K562 (cell line): Measurements from ENCODE around the gene HLA-DRB1. TPM values are rescaled to one million over a fixed set of nuclear protein-coding genes. Genes with fewer than 3 reads are reported as not detected.

Experiments
- EP400 ChIP-seq: fragments of 450-650 bp; IDR thresholded peaks from 2 replicates; pipeline ENCODE4 v1.6.1; 2017; ENCODE audit warnings: antibody characterized with exemption, mild to moderate bottlenecking, moderate library complexity
- FOXM1 ChIP-seq, 2 experiments: fragments of 450-650 bp in 1 of 2; sonication (generic) in 1 of 2; formaldehyde crosslinking in 1 of 2; IDR thresholded peaks; 2 replicates each; pipeline versions ENCODE4 v1.6.1 to v1.9.0; 2017 to 2022; ENCODE audit warnings: low read depth in 2 of 2, mild to moderate bottlenecking in 2 of 2, missing genetic modification reagents in 1 of 2, moderate library complexity in 1 of 2
- GATAD2A ChIP-seq: fragments of 450-650 bp; IDR thresholded peaks from 2 replicates; pipeline ENCODE4 v1.6.1; 2017
- KDM1A ChIP-seq, 2 experiments: fragments of 450-650 bp; IDR thresholded peaks; 2 replicates each; pipeline ENCODE4 v1.6.1; 2016; ENCODE audit warnings: mild to moderate bottlenecking in 2 of 2
- MGA ChIP-seq: fragments of 450-650 bp; IDR thresholded peaks from 2 replicates; pipeline ENCODE4 v1.6.1; 2016; ENCODE audit warnings: mild to moderate bottlenecking, moderate library complexity
- MIER1 ChIP-seq: fragments of 450-650 bp; IDR thresholded peaks from 2 replicates; pipeline ENCODE4 v1.6.1; 2016; ENCODE audit warnings: antibody characterized with exemption, mild to moderate bottlenecking, low read depth
- MYNN ChIP-seq, 2 experiments: sonication (generic); formaldehyde crosslinking in 1 of 2; IDR thresholded peaks; 2 replicates each; pipeline versions ENCODE4 v1.5.0 to v1.6.1; 2016 to 2020; ENCODE audit warnings: antibody characterized with exemption in 1 of 2, missing genetic modification reagents in 1 of 2
- PTRF ChIP-seq: fragments of 450-650 bp; IDR thresholded peaks from 2 replicates; pipeline ENCODE4 v1.6.1; 2016; ENCODE audit warnings: mild to moderate bottlenecking, missing genetic modification characterization, missing compliant biosample characterization
- SMARCE1 ChIP-seq: fragments of 450-650 bp; IDR thresholded peaks from 2 replicates; pipeline ENCODE4 v1.7.1; 2016; ENCODE audit warnings: mild to moderate bottlenecking
- TCF7 ChIP-seq: sonication (generic); IDR thresholded peaks from 2 replicates; pipeline ENCODE4 v1.6.1; 2016; ENCODE audit warnings: antibody characterized with exemption, borderline replicate concordance
- polyA plus RNA-seq, 8 experiments: library from polyadenylated mRNA; depleted of rRNA in 4 of 8; stranded (reverse) in 5 of 8; unstranded in 3 of 8; fragments of >200 nt; fragmentation: Nextera tagmentation in 2 of 8; fragmentation: Illumina TruSeq in 1 of 8; extraction: Ambion mirVana in 2 of 8; extraction: Trizol in 1 of 8; gene quantifications; 2 replicates each; pipeline versions ENCODE4 v1.2.1 to v1.2.3, GENCODE V29; 2011 to 2014; ENCODE audit warnings: inconsistent platforms in 1 of 8, missing spikeins in 1 of 8
- total RNA-seq, 7 experiments: library from RNA; depleted of rRNA in 6 of 7; stranded (reverse); fragments of >200 nt in 6 of 7; fragmentation: Illumina TruSeq in 2 of 7; extraction: Trizol in 2 of 7; gene quantifications; 2 replicates each; pipeline versions ENCODE4 v1.2.1 to v1.2.3, GENCODE V29; 2011 to 2021; ENCODE audit warnings: low replicate concordance in 1 of 7

HLA-DRB1 gene
- total and polyA plus RNA-seq, 9 of the 15 experiments (the other 6 are each of a cell fraction or from before 2014, with no cell fraction given): 0.06 to 0.78 (median 0.06) TPM; not detected in 6

DNA sequence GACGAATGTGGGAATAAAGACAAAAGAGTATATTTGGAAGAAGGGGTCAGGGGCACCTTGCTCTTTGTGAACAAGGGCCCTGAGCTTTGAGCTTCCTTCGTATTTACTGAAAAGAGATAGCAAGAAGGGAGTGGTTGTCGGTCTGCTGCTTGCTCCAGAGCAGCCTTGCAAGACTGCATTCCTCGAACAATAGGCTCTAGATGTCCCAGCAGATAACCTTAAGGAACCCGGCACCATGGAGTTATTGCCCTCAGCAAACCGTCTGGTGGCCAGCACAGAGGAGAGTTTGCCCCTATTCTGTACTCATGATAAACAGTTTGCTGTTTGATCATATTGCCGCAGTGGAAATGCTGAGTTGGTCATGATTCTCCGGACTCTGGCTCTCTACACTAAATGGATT lies 22.7 kb downstream of the HLA-DRB1 start (continued):
- TF ChIP-seq MGA (no peak), SMARCE1 (no peak), FOXM1 (IDR thresholded peaks at IDR 0.05; ENCODE audit: low read depth) (no peak), FOXM1 (CRISPR knock-in tag; IDR thresholded peaks at IDR 0.05; ENCODE audit: low read depth) (no peak), GATAD2A (no peak), KDM1A (IDR thresholded peaks at IDR 0.05) (no peak), TCF7 (no peak), PTRF (no peak), MYNN (IDR thresholded peaks at IDR 0.05) (no peak), MYNN (CRISPR knock-in tag; IDR thresholded peaks at IDR 0.05) (no peak), MIER1 (no peak), EP400 (no peak)
